HG03064 (cell line): ENCODE results near the gene PEAR1.
"Not testable (repeated sequence)": the region's sequence is repeated elsewhere in the genome, so short reads cannot be mapped to it uniquely, and the experiment has no call there.

Experiments used
- ATAC-seq: cut with Tn5 transposase; IDR thresholded peaks from one replicate; pipeline ENCODE4 v1.9.1; 2021; ENCODE audit warnings: low read depth; ENCODE audit not compliant: unreplicated experiment

PEAR1 gene

DNA sequence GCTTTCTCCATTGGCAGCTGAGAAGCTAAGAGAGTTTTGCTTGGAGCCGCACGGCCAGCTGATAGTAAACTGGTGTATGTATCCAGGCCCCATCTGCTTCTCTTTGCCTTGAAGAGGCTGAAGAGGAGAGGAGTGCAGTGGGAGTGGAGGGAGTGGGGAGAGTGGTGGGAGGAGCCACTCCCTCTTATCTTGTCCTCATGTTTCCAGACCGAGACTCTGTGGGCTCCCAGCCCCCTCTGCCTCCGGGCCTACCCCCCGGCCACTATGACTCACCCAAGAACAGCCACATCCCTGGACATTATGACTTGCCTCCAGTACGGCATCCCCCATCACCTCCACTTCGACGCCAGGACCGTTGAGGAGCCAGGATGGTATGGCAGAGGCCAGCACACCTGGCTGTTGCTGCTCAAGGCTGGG is 20.9 kb downstream of the PEAR1 start:
- no peak for ATAC-seq

DNA sequence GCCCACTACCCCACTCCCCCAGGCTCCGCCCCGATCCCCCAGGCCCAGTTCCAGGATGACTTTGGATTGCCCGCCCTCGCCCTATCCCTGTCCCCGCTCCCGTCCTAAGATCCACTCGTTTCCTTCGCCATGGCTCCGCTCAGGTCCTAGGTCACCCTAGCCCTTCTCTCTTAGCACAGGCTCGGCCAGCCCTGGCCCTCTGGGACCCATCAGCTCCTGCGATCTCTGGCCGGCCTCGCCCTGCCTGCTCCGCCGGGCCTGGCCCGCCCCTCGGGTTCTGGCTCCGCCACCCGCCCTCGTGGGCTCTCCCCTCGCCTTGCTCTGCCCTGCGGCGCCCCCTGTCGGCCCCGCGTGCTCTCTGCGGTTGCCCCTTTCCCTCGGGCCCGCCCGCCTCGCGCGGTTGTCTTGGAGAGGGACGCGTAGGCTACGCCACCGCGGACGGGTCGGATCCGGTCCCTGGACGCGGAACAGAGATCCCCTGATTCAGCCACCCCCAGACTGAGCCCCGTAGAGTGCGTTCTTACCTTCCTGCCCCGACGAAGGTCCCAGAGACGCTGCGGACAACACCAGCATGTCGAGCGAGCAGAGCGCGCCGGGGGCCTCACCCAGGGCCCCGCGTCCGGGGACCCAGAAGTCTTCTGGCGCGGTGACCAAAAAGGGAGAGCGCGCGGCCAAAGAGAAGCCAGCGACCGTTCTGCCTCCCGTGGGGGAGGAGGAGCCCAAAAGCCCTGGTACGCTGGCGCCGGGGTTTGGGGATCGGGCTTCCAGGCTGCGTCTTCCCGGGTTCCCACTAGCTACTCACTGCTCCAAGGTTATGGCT is 26.9 kb downstream of the PEAR1 start, which contains the start of gene LRRC71:
LRRC71 (plus strand) TSS at position 400 of the 820 bp plus-strand sequence; CDS start at position 572, 172 bp downstream.
- ATAC-seq = no peak

DNA sequence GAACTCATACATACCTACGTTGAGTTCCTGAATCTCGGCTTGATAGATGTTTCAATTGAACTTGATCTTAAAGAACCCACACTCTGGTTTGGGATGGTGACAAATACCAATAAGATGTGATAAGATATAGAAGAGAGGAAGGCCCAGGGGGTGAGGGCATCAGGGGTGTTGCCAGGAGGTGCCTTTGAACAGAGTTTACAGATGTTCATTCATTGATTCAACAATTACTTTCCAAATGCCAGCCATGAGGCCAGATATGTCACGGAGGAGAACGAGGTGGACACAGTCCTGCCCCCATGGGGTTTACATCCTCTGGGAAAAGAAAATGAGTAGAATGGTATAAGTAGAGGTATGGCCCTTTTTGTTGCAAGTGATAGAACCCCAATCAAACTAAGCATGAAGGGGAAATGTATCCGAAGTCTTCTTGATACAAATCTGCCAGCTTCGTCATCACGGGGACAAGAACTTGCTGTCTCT is 27.6 kb downstream of the PEAR1 start:
- ATAC-seq = no peak

DNA sequence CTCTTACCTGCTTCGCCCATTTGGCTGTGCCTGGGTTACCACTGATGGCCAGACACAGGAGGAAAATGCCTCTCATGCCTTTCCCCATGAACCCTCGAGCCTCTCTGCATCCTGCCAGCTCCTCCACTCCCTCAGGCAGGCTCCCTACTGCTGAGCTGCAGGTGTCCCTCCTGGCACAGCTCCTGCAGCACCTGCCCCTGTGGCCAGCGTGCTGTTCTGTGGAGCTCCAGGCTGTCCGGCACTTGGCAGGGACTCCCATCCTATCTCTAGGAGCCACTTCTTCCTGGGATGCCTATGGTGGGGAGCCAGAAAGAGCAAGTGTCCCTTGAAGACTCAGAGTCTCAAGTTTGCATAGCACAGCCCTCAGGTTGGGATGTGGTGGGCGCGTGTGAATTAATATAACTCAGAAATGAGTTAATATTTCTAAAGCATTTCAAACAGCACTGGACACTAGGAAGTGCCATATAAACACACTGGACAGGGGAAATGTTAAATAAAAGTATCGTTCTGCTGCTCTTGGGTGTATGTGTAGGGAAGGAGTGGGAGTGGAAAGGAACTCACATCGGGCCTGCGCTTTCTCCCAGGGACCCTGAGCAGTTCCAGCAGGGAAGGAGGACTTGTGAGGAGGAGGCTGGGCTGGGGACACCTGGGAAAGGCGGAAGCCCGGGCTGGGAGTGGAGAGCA is 29.6 kb downstream of the PEAR1 start:
- ATAC-seq = no peak

DNA sequence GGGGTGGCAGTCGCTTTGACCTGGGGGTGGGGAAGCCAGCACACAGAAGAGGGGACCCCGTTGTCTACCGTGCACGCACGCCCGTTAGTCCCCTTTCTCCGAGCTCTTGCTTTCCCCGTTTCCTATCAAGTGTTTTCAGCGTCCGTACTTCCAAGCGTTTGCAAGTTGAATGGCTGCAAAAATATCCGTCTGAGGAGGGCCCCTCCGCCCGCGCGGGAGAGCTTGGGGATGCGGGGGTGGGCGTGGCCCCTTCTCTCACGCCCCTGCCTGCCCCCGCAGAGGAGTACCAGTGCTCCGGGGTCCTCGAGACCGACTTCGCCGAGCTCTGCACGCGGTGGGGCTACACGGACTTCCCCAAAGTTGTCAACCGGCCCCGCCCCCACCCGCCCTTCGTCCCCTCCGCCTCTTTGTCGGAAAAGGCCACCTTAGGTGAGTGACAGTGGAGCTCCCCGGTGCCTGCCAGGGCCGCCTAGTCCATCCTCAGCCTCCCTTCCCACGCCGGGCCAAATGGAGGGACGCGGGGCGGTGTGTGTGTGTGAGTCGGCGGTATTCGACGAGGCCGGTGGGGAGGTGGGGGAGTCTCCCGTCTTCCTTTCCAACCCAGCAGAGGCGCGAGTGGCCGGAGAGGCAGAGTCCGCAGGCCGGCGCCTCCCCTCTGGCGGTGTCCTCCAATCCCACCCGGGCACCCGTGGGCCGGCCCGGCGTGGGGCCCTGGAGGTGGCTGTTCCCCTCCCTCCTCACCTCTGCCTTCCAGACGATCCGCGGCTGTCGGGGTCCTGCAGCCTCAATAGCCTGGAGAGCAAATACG is 30.4 kb downstream of the PEAR1 start:
- ATAC-seq = no peak

DNA sequence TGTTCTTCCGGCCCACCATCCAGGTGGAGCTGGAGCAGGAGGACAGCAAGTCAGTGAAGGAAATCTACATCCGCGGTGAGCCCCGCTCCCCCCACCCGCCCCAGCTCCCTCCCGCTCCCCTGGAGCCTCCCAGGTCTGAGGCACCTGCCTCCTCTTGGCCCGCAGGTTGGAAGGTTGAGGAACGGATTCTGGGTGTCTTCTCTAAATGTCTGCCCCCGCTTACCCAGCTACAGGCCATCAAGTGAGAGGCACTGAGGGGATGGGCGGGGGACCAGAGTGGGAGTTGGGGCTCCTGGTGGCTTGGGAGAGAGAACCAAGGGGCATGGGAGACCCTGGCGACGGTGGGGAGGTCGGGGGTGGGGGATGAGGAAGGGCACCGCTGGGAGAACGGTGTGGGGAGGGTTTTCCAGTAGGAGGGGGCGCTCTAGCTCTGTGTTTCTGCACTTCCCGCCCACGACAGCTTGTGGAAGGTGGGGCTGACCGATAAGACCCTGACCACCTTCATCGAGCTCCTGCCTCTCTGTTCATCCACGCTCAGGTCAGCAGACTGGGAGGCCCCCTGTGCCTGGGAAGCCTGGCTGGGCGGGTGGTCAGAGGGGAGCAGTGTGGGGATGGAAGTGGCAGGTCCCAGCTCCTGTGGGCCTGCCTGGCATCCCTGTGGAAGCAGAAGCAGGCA is 31.1 kb downstream of the PEAR1 start:
- ATAC-seq = no peak

DNA sequence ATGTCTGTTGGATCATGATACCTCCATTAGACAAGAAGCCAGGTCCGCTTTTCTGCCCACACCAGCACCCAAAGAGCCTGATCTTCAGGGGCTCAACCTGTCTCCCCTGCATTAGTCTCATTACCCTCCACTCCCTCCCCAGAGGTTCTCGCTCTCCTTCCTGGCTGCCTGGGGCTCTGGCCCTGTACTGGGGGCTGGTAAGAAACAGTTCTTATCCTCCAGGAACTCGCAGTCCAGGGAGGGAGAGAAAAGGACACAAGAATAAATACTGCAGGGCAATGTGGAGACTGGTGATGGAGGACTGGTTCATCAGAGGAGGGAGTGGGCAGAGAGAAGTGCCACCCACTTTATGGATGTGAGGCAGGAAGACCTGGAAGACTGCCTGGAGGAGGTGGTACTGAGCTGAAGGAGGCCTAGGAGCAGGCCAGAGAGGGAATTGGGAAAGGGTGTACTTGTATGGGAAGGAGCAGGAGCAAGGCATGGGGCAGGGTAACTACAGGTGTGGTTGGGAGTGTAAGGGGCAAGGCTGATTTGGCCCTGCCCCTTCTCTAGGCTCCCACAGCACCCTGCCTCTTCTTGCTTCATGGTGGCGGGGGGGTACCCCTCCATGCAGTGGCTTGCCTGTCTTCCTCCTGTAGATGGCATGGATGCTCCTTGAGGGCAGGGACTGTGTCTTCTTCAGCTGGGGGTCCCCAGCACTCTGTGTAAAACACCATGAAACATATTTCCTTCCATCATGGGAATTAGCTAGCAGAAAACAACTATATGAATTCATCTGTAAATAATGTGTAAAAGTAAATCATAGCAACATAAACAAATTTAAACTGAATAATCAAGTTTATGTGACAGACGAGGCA is 31.9 kb downstream of the PEAR1 start:
- no peak for ATAC-seq

DNA sequence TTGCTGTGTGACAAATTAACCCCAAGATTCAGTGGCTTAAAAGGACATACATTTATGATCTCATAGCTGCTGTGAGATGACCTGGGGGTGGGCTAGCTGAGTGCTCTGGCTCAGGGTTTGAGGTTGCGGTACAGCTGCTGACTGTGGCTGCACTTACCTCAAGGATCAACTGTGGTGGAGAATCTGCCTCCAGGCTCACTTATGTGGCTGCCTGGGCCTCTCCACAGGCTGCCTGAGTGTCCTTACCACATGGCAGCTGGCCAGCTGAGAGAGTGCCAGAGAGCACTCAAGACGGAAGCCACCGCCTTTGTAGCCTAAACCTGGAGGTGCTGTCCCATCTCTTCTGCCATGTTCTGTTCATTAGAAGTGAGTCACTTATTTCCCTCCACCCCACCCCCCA is 32.7 kb downstream of the PEAR1 start:
- ATAC-seq = no peak

DNA sequence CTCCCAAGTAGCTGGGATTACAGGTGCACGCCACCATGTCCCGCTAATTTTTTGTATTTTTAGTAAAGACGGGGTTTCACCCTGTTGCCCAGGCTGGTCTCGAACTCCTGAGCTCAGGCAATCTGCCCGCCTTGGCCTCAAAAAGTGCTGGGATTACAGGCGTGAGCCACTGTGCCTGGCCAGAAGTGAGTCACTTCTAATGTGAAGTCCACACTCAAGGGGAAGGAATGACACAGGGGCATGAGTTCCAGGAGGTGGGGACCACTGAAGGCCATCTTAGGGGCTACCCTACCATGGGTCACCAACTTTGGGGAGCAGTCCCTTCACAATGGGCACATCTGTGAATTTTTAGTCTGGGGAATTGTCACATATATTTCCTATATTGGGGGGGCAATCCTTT is 33.2 kb downstream of the PEAR1 start:
- not testable (repeated sequence) for ATAC-seq

DNA sequence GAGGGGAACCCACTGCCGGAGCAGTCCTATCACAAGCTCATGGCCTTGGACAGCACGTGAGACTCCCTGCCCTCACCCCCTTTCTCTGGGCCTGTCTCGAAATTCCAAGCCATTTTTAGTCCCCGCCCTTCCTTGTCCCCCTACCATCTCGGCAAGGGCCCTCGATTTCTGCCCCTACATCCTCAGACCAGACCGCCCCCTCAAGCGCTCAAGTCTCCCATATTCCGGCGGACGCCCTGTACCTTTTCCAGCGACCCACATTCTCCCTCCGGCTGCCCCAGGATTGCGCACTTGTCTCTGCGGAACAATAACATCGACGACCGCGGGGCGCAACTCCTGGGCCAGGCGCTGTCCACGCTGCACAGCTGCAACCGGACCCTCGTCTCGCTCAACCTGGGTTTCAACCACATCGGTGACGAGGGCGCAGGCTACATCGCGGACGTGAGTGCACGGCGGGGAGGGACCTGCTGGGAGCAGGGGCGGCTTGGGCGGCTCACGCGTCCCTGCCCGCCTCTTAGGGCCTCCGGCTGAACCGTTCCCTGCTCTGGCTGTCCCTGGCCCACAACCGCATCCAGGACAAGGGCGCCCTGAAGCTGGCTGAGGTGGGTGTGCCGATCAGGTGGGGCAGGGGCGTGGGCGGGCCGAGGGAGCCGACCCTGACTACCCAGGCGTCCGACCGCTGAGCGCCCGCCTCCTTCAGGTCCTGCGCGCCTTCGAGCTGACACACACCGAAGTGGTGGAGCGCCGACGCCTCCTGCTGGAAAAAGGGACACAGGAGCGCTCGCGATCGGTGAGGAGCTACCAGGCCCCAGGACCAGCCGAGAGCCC is 33.9 kb downstream of the PEAR1 start:
- ATAC-seq = no peak

DNA sequence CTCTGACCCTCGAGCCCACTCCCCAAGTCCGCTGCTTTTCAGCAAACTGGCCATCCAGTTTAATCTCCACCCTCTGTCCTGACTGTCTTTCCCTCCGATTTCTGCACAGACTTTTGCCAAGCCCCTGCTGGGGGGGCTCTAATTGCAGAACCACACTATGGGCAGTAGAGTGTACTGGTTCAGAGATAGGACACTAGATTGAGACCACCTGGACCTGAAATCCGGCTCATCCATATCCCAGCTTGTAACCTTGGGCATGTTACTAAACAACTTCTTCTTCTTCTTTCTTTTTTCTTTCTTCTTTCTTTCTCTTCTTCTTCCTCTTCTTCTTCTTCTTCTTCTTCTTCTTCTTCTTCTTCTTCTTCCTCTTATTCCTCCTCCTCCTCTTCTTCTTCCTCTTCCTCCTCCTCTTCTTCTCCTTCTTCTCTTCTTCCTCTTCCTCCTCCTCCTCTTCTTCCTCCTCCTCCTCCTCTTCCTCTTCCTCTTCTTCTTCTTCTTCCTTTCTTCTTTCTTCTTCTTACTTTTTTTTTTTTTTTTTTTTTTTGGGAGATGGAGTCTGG is 34.6 kb downstream of the PEAR1 start:
- no peak for ATAC-seq

DNA sequence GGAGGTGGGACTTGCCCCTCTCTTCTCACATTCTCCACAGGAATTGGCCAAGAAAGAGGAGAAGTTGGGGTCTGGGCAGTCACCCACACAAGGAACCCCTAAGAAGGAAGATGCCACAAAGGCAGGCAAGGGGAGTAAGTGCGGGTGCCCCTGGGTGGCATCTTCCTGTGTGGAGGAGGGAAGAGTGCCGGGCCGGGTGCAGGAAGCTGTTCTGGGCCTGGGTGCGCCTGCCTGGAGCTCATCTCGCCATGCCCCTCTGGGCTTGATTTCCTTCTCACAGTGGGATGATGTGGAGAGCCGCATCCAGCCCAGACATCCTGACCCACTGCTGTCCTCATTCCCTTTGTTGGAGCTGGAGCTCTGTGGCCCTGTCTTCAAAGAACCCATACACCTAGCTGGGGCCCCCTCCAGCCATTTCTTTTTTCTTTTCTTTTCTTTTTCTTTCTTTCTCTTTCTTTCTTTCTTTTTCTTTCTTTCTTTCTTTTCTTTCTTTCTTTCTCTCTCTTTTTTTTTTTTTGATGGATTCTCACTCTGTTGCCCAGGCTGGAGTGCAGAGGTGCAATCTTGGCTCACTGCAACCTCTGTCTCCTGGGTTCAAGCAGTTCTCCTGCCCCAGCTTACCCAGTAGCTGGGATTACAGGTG is 36.2 kb downstream of the PEAR1 start:
- ATAC-seq = no peak

DNA sequence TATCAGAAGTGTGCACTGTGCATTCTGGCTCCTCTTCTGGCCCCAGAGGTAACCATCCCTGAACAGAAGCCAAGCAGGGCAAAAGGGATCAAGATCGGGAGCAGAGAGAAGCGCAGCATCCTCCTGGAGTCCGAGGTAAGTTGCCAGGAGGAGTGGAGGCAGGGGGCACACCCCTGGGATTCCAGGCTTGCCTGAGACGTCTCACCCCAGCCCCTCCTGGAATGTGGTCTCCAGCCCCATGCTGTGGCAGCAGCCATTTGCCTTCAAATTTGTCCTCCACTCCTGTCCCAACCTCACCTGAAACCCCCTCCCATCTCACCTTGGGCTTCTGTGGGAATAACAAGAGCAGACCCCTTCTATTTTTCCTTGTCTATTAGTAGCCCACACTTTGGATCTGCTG is 37.0 kb downstream of the PEAR1 start:
- ATAC-seq = no peak

DNA sequence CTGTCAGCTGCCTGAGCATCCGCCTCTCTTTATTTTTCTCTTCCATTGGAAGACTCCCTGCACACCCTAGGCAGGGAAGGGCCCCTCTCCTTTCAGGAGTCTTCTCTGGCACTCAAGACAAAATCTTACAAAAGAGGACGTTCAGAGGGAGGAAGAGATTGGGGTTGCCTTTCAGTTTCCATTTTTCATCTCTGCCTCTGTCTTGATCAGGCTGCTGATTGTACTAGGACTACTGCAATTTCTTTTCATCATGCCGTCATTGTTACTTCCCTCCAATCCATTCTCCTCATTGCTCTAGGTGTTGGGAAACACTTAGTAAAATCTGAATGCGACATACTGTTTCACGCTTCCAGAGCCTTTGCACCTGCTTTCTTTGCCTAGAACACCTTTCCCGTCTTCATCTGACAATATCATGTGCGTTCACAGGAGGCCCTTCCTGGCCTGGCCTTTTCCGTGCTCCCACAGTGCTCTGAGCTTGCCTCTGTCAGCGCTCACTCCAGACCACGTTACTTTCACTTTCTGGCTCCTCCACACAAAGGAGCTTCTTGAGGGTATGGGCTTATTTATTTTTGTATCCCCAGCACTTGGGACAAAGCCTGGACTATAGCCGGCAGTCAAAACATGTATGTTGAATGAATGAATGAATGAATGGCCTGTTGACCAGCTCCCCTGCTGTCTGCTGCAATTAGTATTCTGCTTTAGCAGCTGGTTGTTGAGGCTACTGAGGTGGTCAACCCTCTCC is 37.9 kb downstream of the PEAR1 start:
- no peak for ATAC-seq

DNA sequence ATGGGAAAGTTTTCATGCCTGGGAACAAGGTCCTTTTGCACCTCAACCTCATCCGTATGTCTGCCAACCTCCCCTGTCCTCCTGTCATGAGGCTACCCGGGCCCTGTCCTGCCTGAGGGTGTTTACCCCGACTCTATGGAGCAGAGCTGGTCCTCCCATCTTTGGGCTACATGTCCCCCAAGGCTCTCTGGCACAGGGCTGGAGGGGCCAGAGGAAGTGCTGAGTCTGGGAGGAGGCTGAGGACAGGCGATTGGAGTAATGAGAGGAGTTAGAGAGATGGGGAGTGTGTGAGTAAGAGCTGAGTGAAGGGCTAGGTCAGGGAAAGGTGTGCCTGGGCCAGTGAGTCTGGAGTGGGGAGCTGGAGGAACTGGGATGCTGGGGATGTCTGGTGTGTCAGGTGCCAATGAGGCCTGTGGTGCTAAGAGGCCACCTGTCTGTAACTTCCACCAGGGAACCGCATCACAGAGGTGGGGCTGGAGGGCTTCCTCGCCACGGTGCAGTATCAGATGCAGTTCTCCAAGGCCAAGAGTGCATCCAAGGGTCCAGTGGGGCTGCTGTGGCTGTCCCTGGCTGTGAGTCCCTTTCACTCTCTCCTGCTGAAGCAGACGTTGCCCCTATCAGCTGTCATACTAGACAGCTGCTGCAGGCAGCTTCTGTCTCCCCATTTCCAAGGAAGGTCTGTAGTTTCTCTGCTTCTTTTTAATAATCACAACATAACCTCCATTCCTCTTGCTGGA is 38.6 kb downstream of the PEAR1 start:
- ATAC-seq = no peak

DNA sequence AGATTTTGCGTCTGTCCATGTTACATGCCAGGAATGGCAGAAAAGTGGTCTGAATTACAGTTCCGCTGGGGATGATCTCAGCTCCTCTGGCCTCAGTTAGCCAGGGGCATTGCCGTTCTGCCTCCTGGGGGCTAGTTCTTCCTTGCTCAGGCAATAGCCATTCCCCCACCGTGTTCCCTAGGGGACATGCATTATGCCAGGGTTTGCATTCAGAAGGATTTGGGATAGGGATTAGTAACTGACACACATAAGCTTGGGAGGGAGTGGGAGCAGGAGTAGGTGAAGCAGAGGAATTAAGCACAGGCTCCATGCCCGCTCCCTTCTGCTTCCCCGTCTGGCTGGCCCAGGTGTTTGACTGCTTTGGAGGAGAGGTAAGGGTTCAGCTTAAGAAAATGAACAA is 39.6 kb downstream of the PEAR1 start:
- no peak for ATAC-seq
